NT2/D1 (cell line): ENCODE measurements around the gene TEX47.
A peak's percentile ranks its signal among the peaks of the same experiment; 100 is the strongest.

ENCODE experiments used
- DNase-seq: peaks from one replicate; pipeline ENCODE4 v3.0.0-alpha.2; 2011; ENCODE audit warnings: low read depth, low spot score
- H3K27me3 ChIP-seq: 2 replicates; pipeline ENCODE4 v1.6.0; 2011; ENCODE audit warnings: mild to moderate bottlenecking; ENCODE audit not compliant: insufficient read length, insufficient read depth
- H3K36me3 ChIP-seq: 2 replicates; pipeline ENCODE4 v1.6.1; 2011; ENCODE audit warnings: mild to moderate bottlenecking, low read length, mixed read lengths; ENCODE audit not compliant: insufficient read depth, insufficient read length
- H3K4me1 ChIP-seq: 2 replicates; pipeline ENCODE4 v1.5.1; 2011; ENCODE audit not compliant: insufficient read depth, insufficient read length
- H3K4me3 ChIP-seq: 2 replicates; pipeline ENCODE4 v1.5.1; 2011; ENCODE audit warnings: low read depth; ENCODE audit not compliant: insufficient read length
- H3K9ac ChIP-seq: 2 replicates; pipeline ENCODE4 v1.6.0; 2011; ENCODE audit warnings: low read depth; ENCODE audit not compliant: insufficient read length
- H3K9me3 ChIP-seq: 2 replicates; pipeline ENCODE4 v1.5.1; 2011; ENCODE audit warnings: mild to moderate bottlenecking, low read length; ENCODE audit not compliant: insufficient read depth
- SUZ12 ChIP-seq: IDR thresholded peaks from 2 replicates; pipeline ENCODE4 v1.6.1; 2011; ENCODE audit not compliant: insufficient read length, insufficient read depth; ENCODE audit errors: extremely low read depth
- YY1 ChIP-seq: IDR thresholded peaks from 2 replicates; pipeline ENCODE4 v1.6.1; 2011; ENCODE audit not compliant: insufficient read length, insufficient read depth
- ZNF274 ChIP-seq: IDR thresholded peaks from 2 replicates; pipeline ENCODE4 v1.6.1; 2011; ENCODE audit warnings: mild to moderate bottlenecking, low read depth, low read length

The TEX47 gene

GRCh38 chr7:88795553-88795952 lies at the start of gene TEX47:
Gene TEX47 (minus strand): TSS chr7:88795737. CDS start chr7:88794942, 795 bp downstream.
- no peak within 1 kb of the TSS for H3K4me3 ChIP-seq
- TF ChIP-seq SUZ12, result no peak
- TF ChIP-seq ZNF274, result no peak
- no peak for TF ChIP-seq YY1

GRCh38 chr7:88845091-88845490 lies 49.6 kb upstream of the TEX47 start:
- Histone ChIP-seq H3K27me3 (no peaks in the 10 kb centered on the region), H3K4me3 (no peak overlapping the region), H3K9me3 (no peaks in the 10 kb centered on the region), H3K36me3 (no peaks in the 10 kb centered on the region), H3K9ac (no peak overlapping the region), H3K4me1 (no peaks in the 10 kb centered on the region)
- no peak for DNase-seq
- TF ChIP-seq ZNF274, result no peak
- no peak for TF ChIP-seq YY1
- TF ChIP-seq SUZ12, result no peak

More at GRCh38 chr7:88795553-88795952, at the start of gene TEX47:
- no peaks in the 10 kb centered on the region for H3K9me3 ChIP-seq
- H3K9ac ChIP-seq, result no peak within 1 kb of the TSS
- H3K36me3 ChIP-seq, result no peaks in the 10 kb centered on the region
- no peak for DNase-seq
- no peaks in the 10 kb centered on the region for H3K4me1 ChIP-seq
- H3K27me3 ChIP-seq, result no peaks in the 10 kb centered on the region

DNA sequence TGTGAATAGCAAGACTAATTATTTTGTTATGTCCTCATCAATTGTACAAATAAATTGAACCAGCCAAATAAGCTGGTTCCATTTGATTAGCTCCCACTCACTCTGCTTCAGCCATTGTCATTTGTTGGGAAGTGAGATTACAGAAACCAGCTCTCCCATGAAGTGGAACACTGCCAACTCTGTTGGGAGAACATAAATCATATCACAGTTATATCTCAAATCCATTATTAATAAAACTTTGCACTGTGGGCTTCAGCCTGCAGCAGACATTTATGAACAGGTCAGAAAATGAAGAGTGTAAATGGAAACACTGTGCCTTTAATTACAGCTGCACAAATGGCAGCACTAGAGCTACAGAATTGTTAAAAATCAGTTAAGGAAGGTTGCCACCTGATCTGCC lies 46.7 kb upstream of the TEX47 start:
- Histone ChIP-seq H3K27me3 (no peaks in the 10 kb centered on the region), H3K9ac (no peak overlapping the region), H3K9me3 (no peaks in the 10 kb centered on the region), H3K4me1 (no peaks in the 10 kb centered on the region), H3K4me3 (no peak overlapping the region), H3K36me3 (no peaks in the 10 kb centered on the region)
- no peak for DNase-seq
- no peak for TF ChIP-seq SUZ12
- no peak for TF ChIP-seq YY1
- TF ChIP-seq ZNF274, result no peak

DNA sequence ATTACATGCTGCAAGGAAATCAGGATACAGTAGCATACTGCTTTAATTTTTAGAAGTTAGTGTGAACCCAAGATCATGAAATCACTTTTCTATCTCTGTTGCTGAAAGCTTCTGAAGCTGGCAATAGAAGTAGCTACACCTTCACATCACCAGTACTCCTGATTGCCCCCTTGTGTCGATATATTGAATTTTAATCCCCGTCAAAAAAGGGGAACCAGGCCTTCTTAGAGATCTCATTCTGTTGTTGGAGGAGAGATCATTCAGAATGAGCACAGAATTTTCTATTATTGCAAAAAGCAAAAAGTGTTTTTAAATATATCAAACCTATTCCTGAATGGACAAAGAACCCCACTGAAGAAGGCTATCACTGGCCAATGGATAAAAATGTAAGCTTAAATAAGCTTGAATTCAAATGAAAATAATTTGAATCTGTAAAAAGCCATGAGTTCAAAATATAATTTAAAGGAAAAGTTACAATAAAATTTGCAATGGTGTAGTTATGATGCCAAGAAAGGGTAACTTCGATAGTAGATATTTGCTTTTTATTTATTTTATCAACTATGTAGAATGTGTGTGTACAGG lies 39.7 kb upstream of the TEX47 start:
- no peaks in the 10 kb centered on the region for H3K27me3 ChIP-seq
- no peak overlapping the region for H3K4me3 ChIP-seq
- H3K4me1 ChIP-seq, result no peaks in the 10 kb centered on the region
- DNase-seq, result peak; percentile 40
- TF ChIP-seq SUZ12 (no peak), ZNF274 (no peak), YY1 (no peak)
- no peak overlapping the region for H3K9ac ChIP-seq
- no peaks in the 10 kb centered on the region for H3K36me3 ChIP-seq
- H3K9me3 ChIP-seq, result no peaks in the 10 kb centered on the region

- no peaks in the 10 kb centered on the region for H3K9me3 ChIP-seq
- no peaks in the 10 kb centered on the region for H3K27me3 ChIP-seq
- no peak overlapping the region for H3K9ac ChIP-seq
- H3K4me3 ChIP-seq, result no peak overlapping the region
- no peak for TF ChIP-seq SUZ12
- no peak for TF ChIP-seq YY1
- TF ChIP-seq ZNF274, result no peak
- DNase-seq, result no peak
- no peaks in the 10 kb centered on the region for H3K36me3 ChIP-seq
- H3K4me1 ChIP-seq, result no peaks in the 10 kb centered on the region
Measured at GRCh38 chr7:88826222-88826621, 30.7 kb upstream of the TEX47 start.

DNA sequence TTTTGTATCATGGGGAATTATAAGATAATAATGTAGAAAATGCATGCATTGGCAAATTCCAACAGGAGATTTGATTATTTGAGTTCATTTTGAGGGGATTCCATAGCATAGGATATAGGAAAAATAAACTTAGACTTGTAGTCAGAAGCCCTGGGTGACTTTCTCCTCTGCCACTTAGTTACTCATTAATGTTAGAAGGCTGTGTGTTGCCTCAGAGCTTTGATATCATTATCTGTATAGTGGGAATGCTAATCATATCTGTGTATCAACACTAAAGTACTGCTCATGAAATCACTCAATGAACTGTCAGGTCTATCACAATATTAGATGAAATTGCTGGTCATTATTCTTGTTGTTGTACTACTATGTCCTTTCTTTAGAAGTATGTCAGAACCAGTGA lies 23.0 kb upstream of the TEX47 start:
- Histone ChIP-seq H3K4me1 (no peaks in the 10 kb centered on the region), H3K9ac (no peak overlapping the region), H3K27me3 (no peaks in the 10 kb centered on the region), H3K4me3 (no peak overlapping the region), H3K9me3 (no peaks in the 10 kb centered on the region), H3K36me3 (no peaks in the 10 kb centered on the region)
- TF ChIP-seq SUZ12 (no peak), ZNF274 (no peak), YY1 (no peak)
- DNase-seq, result no peak

DNA sequence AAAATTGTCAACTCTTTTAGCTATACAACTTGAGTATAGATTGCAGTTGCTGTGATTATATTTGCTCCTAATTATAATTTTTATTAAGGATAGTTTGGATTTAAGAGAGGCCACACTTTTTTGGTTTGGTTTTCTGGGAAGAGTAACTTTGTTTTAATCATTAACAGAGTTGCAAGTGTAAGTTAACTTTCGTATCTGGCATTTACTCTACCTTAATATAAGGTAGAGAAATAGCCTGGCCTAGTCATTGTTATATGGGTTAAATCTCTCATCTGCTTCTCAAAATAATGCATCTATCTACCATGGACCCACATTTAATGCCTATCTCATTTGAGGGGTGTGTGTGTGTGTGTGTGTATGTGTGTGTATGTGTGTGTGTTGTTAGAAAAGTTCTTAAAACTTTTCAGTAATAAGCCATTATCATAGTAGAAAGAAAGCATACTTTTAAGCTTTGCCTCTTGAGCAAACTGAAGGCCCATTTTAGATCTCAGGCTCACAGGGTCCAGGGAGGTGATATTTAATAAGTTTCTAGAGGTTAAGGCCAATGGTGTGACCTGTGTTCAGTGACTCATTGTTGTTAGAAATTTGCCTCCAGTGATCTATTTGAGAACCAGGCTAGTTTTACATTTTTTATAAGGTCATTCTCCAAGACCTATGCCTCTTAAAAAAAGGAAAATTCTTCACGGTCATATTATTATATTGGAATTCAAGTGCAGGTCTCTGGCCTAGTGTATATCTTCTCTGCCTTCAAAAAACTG lies 10.9 kb upstream of the TEX47 start:
- no peak overlapping the region for H3K4me3 ChIP-seq
- no peaks in the 10 kb centered on the region for H3K36me3 ChIP-seq
- DNase-seq, result no peak
- TF ChIP-seq YY1 (no peak), ZNF274 (no peak), SUZ12 (no peak)
- no peak overlapping the region for H3K9ac ChIP-seq
- H3K27me3 ChIP-seq, result no peaks in the 10 kb centered on the region
- H3K9me3 ChIP-seq, result no peaks in the 10 kb centered on the region
- H3K4me1 ChIP-seq, result no peaks in the 10 kb centered on the region
